ENCODE measurements around the gene PITPNC1. TPM values are rescaled to one million over a fixed set of nuclear protein-coding genes. Genes with fewer than 3 reads are reported as not detected.

PITPNC1 gene
- total and polyA plus RNA-seq, 4 experiments from 2014 or later: 68.4 to 124 (median 89.9) TPM

DNA sequence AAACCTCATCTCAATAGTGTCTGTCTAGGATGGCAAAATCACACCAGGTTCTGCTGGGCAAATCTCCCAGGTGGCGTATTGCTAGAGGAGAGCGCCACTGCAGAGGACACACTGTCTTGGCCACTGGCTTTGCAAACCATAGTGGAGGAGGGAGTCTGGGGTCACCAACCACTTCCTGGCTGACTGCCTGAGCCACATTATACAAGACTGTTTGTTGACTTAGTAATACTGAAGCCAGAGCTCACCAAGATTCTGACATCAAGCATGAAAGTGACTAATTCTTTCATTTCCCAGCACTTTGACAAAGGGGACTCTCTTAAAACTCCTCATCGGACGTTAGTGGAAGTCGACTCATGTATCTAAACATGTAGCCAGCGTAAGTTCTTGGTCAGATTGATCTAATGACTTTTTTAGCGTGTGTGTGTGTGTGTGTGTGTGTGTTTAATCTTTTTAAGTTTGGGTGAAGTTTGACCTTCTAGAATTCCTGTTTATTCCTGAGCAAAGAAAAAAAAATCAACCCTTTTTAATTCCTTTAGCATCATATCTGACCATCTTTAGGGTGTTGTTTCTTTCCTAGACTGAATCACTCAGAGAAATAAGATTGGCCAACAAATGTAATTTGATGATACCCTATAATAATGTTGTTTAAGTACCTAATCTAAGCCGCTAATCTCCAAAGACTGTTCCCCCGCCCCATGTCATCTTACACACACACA lies 13.7 kb downstream of the PITPNC1 start:
- peak overlapping the region; percentile 92 to 97 (median 96) for H3K27ac Mint-ChIP-seq
- DNase-seq: peak; percentile 47 to 82 (median 61)
- peak overlapping the region in 1 of 2 donors; percentile 6 for H3K4me3 ChIP-seq (ENCODE audit: low read length in 2 of 2)
- H3K4me1 Mint-ChIP-seq: peaks cover 46 to 82% (median 64%) of the 10 kb centered on the region in 4 donors
- POLR2A ChIA-PET (ENCODE audit: partially characterized antibody): interaction anchor here (1.1 to 8.1 kb wide), 8 partner anchors 8 to 85 kb away, joined by 4 to 161 read pairs (median 18); partner anchors contain the start of gene PITPNC1
- H3K36me3 Mint-ChIP-seq: peaks cover 9 to 15% of the 10 kb centered on the region in 2 donors
- no peaks in the 10 kb centered on the region for H3K36me3 ChIP-seq (ENCODE audit: insufficient read depth, low read length)
- no peaks in the 10 kb centered on the region for H3K27me3 ChIP-seq (ENCODE audit: insufficient read depth, low read length)
- peak overlapping the region; percentile 69 to 96 (median 85) for H3K4me3 Mint-ChIP-seq
- H3K9me3 ChIP-seq (ENCODE audit: control insufficient read depth in 1 of 2, low read length in 2 of 2): no peaks in the 10 kb centered on the region
- CTCF ChIA-PET (ENCODE audit: partially characterized antibody): interaction anchor here (1.0 to 29.3 kb wide), 10 partner anchors 12 to 211 kb away, joined by 3 to 605 read pairs (median 4); partner anchors contain the start of gene PITPNC1
- H3K27me3 Mint-ChIP-seq: no peaks in the 10 kb centered on the region
- H3K27ac ChIP-seq (ENCODE audit: low read depth, low read length): peak overlapping the region; percentile 53
- peaks cover 76% of the 10 kb centered on the region for H3K4me1 ChIP-seq (ENCODE audit: insufficient read depth, low read length)
- peaks cover 0 to 2% (median 0%) of the 10 kb centered on the region in 8 donors for H3K9me3 Mint-ChIP-seq
- intact Hi-C loops (cut with micrococcal nuclease): loop anchor here (1.0 kb wide), 2 partner anchors 31 to 50 kb away; no protein-coding TSS in a partner anchor

DNA sequence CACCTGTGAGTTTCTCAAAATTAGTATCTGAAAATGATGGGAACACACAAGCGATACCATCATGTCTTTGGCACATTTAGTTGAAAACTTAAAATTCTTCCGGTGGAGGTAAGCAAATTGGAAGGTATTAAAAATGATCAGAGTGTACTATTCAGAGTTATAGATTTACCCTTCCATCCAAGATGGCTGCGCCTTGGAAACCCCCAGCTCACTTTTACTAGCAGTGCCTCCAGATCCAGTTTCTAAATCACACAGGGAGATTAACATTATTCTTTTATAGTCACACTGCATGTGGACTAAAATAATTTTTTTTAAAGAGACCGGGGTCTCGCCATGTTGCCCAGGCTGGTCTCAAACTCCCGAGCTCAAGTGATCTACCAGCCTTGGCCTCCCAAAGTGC lies 15.0 kb downstream of the PITPNC1 start:
- Mint-ChIP-seq H3K27ac (peak overlapping the region; percentile 74 to 97 (median 95)), H3K4me3 (peak overlapping the region in 7 of 8 donors; percentile 45 to 96 (median 83)), H3K27me3 (no peaks in the 10 kb centered on the region), H3K4me1 (peaks cover 39 to 73% (median 55%) of the 10 kb centered on the region in 4 donors), H3K36me3 (peaks cover 9 to 12% of the 10 kb centered on the region in 2 donors), H3K9me3 (peaks cover 0 to 2% (median 0%) of the 10 kb centered on the region in 8 donors)
- intact Hi-C loops (cut with micrococcal nuclease): no loop called here
- Histone ChIP-seq H3K4me1 (ENCODE audit: insufficient read depth, low read length) (peaks cover 65% of the 10 kb centered on the region), H3K27me3 (ENCODE audit: insufficient read depth, low read length) (no peaks in the 10 kb centered on the region), H3K9me3 (ENCODE audit: control insufficient read depth in 1 of 2, low read length in 2 of 2) (no peaks in the 10 kb centered on the region), H3K36me3 (ENCODE audit: insufficient read depth, low read length) (no peaks in the 10 kb centered on the region), H3K4me3 (ENCODE audit: low read length in 2 of 2) (no peak overlapping the region), H3K27ac (ENCODE audit: low read depth, low read length) (peak overlapping the region; percentile 32)
- ChIA-PET POLR2A (ENCODE audit: partially characterized antibody) (interaction anchor here (8.1 kb wide), 1 partner anchor 46 kb away, joined by 161 read pairs; no protein-coding TSS in a partner anchor), CTCF (ENCODE audit: partially characterized antibody) (interaction anchor here (0.7 to 3.1 kb wide), 2 partner anchors 16 to 83 kb away, joined by 3 to 11 read pairs; no protein-coding TSS in a partner anchor)
- DNase-seq: no peak

DNA sequence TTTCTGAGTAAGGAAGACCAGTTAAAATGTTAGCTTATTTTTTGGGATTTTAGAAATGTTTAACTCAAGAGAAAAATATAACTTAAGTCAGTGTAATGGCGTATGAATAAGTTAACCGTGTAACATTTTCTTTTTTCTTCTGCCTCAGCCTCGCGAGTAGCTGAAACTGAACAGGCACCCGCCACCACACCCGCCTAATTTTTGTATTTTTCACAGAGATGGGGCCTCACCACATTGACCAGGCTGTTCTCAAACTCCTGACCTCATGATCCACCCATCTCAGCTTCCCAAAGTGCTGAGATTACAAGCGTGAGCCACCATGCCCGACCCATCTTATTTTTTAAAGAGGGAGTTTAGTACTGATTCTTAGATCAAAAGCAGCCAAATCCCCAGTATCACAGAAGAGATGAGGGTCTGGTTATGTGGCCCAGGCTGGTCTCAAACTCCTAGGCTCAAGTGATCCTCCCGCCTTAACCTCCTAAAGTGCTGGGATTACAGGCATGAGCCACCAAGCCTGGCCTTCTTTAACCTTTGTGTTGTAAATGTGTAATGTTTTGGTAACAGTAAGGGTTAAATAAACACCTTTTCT lies 16.8 kb downstream of the PITPNC1 start:
- Histone ChIP-seq H3K27me3 (ENCODE audit: insufficient read depth, low read length) (no peaks in the 10 kb centered on the region), H3K27ac (ENCODE audit: low read depth, low read length) (no peak overlapping the region), H3K4me3 (ENCODE audit: low read length in 2 of 2) (no peak overlapping the region), H3K4me1 (ENCODE audit: insufficient read depth, low read length) (peaks cover 69% of the 10 kb centered on the region), H3K36me3 (ENCODE audit: insufficient read depth, low read length) (no peaks in the 10 kb centered on the region), H3K9me3 (ENCODE audit: control insufficient read depth in 1 of 2, low read length in 2 of 2) (no peaks in the 10 kb centered on the region)
- Mint-ChIP-seq H3K27me3 (no peaks in the 10 kb centered on the region), H3K36me3 (peaks cover 16 to 19% of the 10 kb centered on the region in 2 donors), H3K4me1 (peaks cover 39 to 74% (median 55%) of the 10 kb centered on the region in 4 donors), H3K9me3 (peaks cover 0 to 2% (median 0%) of the 10 kb centered on the region in 8 donors), H3K4me3 (no peak overlapping the region), H3K27ac (peak overlapping the region in 3 of 7 donors; percentile 48 to 87 (median 83))
- DNase-seq: no peak
- ChIA-PET POLR2A (ENCODE audit: partially characterized antibody) (interaction anchor here (0.6 to 2.1 kb wide), 5 partner anchors 16 to 82 kb away, joined by 3 to 5 read pairs (median 3); no protein-coding TSS in a partner anchor), CTCF (ENCODE audit: partially characterized antibody) (interaction anchor here (0.7 to 3.1 kb wide), 4 partner anchors 11 to 82 kb away, joined by 3 to 11 read pairs (median 6); no protein-coding TSS in a partner anchor)
- intact Hi-C loops (cut with micrococcal nuclease): no loop called here

DNA sequence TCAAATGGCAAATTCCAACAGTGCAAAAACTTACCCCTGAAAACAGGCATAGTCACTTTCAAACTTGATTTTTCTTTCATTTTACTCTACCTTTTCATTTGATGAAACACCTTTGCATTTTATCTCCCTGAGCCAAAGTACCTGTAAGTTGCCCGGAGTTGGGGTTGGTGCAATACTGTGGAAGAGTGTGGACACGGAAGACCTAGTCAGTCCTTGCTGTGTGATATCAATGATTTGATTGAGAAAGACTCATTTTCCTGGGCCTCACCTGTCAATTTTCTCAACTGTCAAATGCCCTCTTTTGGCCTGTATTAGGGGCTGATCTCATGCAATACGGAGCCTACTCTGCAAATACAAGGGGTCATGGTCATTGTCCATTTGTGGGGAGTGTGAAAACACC lies 22.6 kb downstream of the PITPNC1 start:
- H3K9me3 Mint-ChIP-seq: no peaks in the 10 kb centered on the region
- H3K4me1 ChIP-seq (ENCODE audit: insufficient read depth, low read length): peaks cover 61% of the 10 kb centered on the region
- H3K4me3 Mint-ChIP-seq: peak overlapping the region; percentile 46 to 87 (median 68)
- intact Hi-C loops (cut with micrococcal nuclease): no loop called here
- H3K4me3 ChIP-seq (ENCODE audit: low read length in 2 of 2): no peak overlapping the region
- peak overlapping the region; percentile 47 to 96 (median 88) for H3K27ac Mint-ChIP-seq
- H3K27ac ChIP-seq (ENCODE audit: low read depth, low read length): no peak overlapping the region
- H3K27me3 Mint-ChIP-seq: no peaks in the 10 kb centered on the region
- POLR2A ChIA-PET (ENCODE audit: partially characterized antibody): interaction anchor here (1.4 to 1.5 kb wide), 2 partner anchors 9 to 20 kb away, joined by 4 to 13 read pairs; no protein-coding TSS in a partner anchor
- no peaks in the 10 kb centered on the region for H3K36me3 ChIP-seq (ENCODE audit: insufficient read depth, low read length)
- DNase-seq: no peak
- H3K27me3 ChIP-seq (ENCODE audit: insufficient read depth, low read length): no peaks in the 10 kb centered on the region
- H3K36me3 Mint-ChIP-seq: peaks cover 14 to 18% of the 10 kb centered on the region in 2 donors
- CTCF ChIA-PET (ENCODE audit: partially characterized antibody): interaction anchor here (1.6 kb wide), 1 partner anchor 75 kb away, joined by 6 read pairs; no protein-coding TSS in a partner anchor
- H3K4me1 Mint-ChIP-seq: peaks cover 39 to 79% (median 55%) of the 10 kb centered on the region in 4 donors
- no peaks in the 10 kb centered on the region for H3K9me3 ChIP-seq (ENCODE audit: control insufficient read depth in 1 of 2, low read length in 2 of 2)

DNA sequence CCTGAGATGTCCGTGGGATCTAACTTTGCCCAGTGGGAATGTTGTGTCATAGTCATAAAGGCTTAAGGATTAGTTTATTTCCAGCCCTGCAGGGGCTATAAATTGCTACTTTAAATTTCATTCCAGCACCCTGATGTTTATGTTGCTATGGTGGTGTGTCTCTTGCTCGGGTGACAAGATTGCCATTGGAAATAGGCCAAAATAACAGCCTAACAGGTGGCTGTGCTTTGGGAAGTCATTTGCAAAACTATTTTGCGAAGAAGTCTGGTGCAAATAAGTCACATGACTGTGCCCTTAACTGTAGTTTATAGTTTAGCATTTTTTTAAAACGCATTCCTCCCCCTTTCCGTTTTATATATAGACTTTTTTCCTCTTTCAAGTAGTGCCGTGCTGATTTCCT lies 23.1 kb downstream of the PITPNC1 start:
- H3K4me1 ChIP-seq (ENCODE audit: insufficient read depth, low read length): peaks cover 61% of the 10 kb centered on the region

DNA sequence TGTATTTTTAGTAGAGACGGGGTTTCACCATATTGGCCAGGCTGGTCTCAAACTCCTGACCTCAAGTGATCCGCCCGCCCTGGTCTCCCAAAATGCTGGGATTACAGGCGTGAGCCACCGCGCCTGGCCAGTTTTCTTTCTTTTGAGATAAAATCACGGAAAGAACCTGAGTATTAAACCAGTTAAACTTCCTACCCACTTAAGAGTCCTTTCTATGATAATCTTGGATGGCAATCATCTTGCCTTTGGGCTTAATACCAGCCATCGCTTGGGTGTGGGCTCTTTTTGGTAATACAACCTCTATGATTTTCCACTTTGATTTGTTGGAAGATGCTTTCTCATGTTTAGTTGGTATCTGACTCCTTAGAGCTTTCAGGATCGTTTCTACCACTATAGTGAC lies 24.0 kb downstream of the PITPNC1 start:
- ChIA-PET CTCF (ENCODE audit: partially characterized antibody) (no interaction called here), POLR2A (ENCODE audit: partially characterized antibody) (interaction anchor here (1.0 to 1.4 kb wide), 3 partner anchors 21 to 74 kb away, joined by 3 to 6 read pairs (median 3); no protein-coding TSS in a partner anchor)
- H3K4me1 ChIP-seq (ENCODE audit: insufficient read depth, low read length): peaks cover 63% of the 10 kb centered on the region
- DNase-seq: no peak
- H3K36me3 ChIP-seq (ENCODE audit: insufficient read depth, low read length): no peaks in the 10 kb centered on the region
- H3K4me1 Mint-ChIP-seq: peaks cover 40 to 79% (median 54%) of the 10 kb centered on the region in 4 donors
- no peaks in the 10 kb centered on the region for H3K27me3 ChIP-seq (ENCODE audit: insufficient read depth, low read length)
- intact Hi-C loops (cut with micrococcal nuclease): no loop called here
- H3K36me3 Mint-ChIP-seq: peaks cover 15 to 23% of the 10 kb centered on the region in 2 donors
- no peaks in the 10 kb centered on the region for H3K9me3 Mint-ChIP-seq
- no peak overlapping the region for H3K27ac ChIP-seq (ENCODE audit: low read depth, low read length)
- H3K4me3 Mint-ChIP-seq: peak overlapping the region in 3 of 8 donors; percentile 10 to 57 (median 34)
- no peaks in the 10 kb centered on the region for H3K27me3 Mint-ChIP-seq
- peak overlapping the region in 5 of 7 donors; percentile 29 to 94 (median 84) for H3K27ac Mint-ChIP-seq
- H3K9me3 ChIP-seq (ENCODE audit: control insufficient read depth in 1 of 2, low read length in 2 of 2): no peaks in the 10 kb centered on the region
- H3K4me3 ChIP-seq (ENCODE audit: low read length in 2 of 2): no peak overlapping the region

More for the DNA sequence above, 23.1 kb downstream of the PITPNC1 start:
- Histone ChIP-seq H3K27me3 (ENCODE audit: insufficient read depth, low read length) (no peaks in the 10 kb centered on the region), H3K27ac (ENCODE audit: low read depth, low read length) (no peak overlapping the region), H3K4me3 (ENCODE audit: low read length in 2 of 2) (no peak overlapping the region), H3K36me3 (ENCODE audit: insufficient read depth, low read length) (no peaks in the 10 kb centered on the region), H3K9me3 (ENCODE audit: control insufficient read depth in 1 of 2, low read length in 2 of 2) (no peaks in the 10 kb centered on the region)
- peak; percentile 30 to 52 (median 43) for DNase-seq
- Mint-ChIP-seq H3K27me3 (no peaks in the 10 kb centered on the region), H3K9me3 (no peaks in the 10 kb centered on the region), H3K36me3 (peaks cover 14 to 18% of the 10 kb centered on the region in 2 donors), H3K4me1 (peaks cover 41 to 81% (median 55%) of the 10 kb centered on the region in 4 donors), H3K27ac (peak overlapping the region; percentile 47 to 96 (median 88)), H3K4me3 (peak overlapping the region in 7 of 8 donors; percentile 46 to 87 (median 71))
- ChIA-PET CTCF (ENCODE audit: partially characterized antibody) (interaction anchor here (0.6 kb wide), 1 partner anchor 75 kb away, joined by 3 read pairs; no protein-coding TSS in a partner anchor), POLR2A (ENCODE audit: partially characterized antibody) (interaction anchor here (1.0 to 1.4 kb wide), 3 partner anchors 22 to 75 kb away, joined by 3 to 6 read pairs (median 3); no protein-coding TSS in a partner anchor)
- intact Hi-C loops (cut with micrococcal nuclease): no loop called here

Measured in CD4-positive, alpha-beta memory T cell (primary cell).